IPS DF 4.7 (cell line): ENCODE results near the gene CTNNA3.

Source experiments
- DNase-seq: peaks from one replicate; pipeline ENCODE4 v3.0.0-alpha.2; 2013; ENCODE audit warnings: low spot score; ENCODE audit errors: extremely low read depth

The CTNNA3 gene

GRCh38 chr10:67665491-67665890 lies 30.5 kb downstream of the CTNNA3 start:
- DNase-seq, result no peak

- no peak for DNase-seq
Observed at GRCh38 chr10:67664942-67665341, 31.1 kb downstream of the CTNNA3 start.

- DNase-seq, result no peak
Observed at GRCh38 chr10:67663449-67664087, 32.4 kb downstream of the CTNNA3 start.

GRCh38 chr10:67662415-67662814 lies 33.6 kb downstream of the CTNNA3 start:
- no peak for DNase-seq

GRCh38 chr10:67659497-67659896 lies 36.5 kb downstream of the CTNNA3 start:
- DNase-seq, result no peak

- DNase-seq, result no peak
Observed at GRCh38 chr10:67657775-67658174, 38.2 kb downstream of the CTNNA3 start.

GRCh38 chr10:67650558-67650957 lies 45.4 kb downstream of the CTNNA3 start:
- no peak for DNase-seq

- no peak for DNase-seq
Observed at GRCh38 chr10:67648613-67649229, 47.3 kb downstream of the CTNNA3 start.

- no peak for DNase-seq
Observed at GRCh38 chr10:67630904-67631303, 65.1 kb downstream of the CTNNA3 start.

- DNase-seq, result no peak
Observed at GRCh38 chr10:67629461-67629971, 66.5 kb downstream of the CTNNA3 start.

- no peak for DNase-seq
Observed at GRCh38 chr10:67622984-67623383, 73.0 kb downstream of the CTNNA3 start.

GRCh38 chr10:67622511-67622910 lies 73.5 kb downstream of the CTNNA3 start:
- no peak for DNase-seq

GRCh38 chr10:67621834-67622233 lies 74.2 kb downstream of the CTNNA3 start:
- no peak for DNase-seq

GRCh38 chr10:67618116-67618515 lies 77.9 kb downstream of the CTNNA3 start:
- no peak for DNase-seq

- no peak for DNase-seq
Observed at GRCh38 chr10:67612577-67613537, 83.1 kb downstream of the CTNNA3 start.

- no peak for DNase-seq
Observed at GRCh38 chr10:67612176-67612575, 83.8 kb downstream of the CTNNA3 start.

GRCh38 chr10:67609996-67610793 lies 85.8 kb downstream of the CTNNA3 start:
- no peak for DNase-seq

GRCh38 chr10:67608001-67608400 lies 88.0 kb downstream of the CTNNA3 start:
- DNase-seq, result no peak

- DNase-seq, result no peak
Observed at GRCh38 chr10:67607472-67607871, 88.5 kb downstream of the CTNNA3 start.

GRCh38 chr10:67606572-67606971 lies 89.4 kb downstream of the CTNNA3 start:
- no peak for DNase-seq

GRCh38 chr10:67603701-67604100 lies 92.3 kb downstream of the CTNNA3 start:
- DNase-seq, result no peak
